Measurements from ENCODE around the gene TRIO.

- no peak for TF ChIP-seq REST (IDR thresholded peaks at IDR 0.05; ENCODE audit: insufficient read depth in 1 of 2, low read depth in 2 of 2, low read length in 2 of 2)
- TF ChIP-seq POLR2AphosphoS5 (IDR thresholded peaks at IDR 0.05; ENCODE audit: low read depth, low read length), result no peak
- TF ChIP-seq SIN3A (IDR thresholded peaks at IDR 0.05; ENCODE audit: borderline replicate concordance, insufficient read depth, low read length), result no peak
These were observed 35.6 kb downstream of the TRIO start for GRCh38 chr5:14178671-14179211.

Measured in PFSK-1 (cell line).